Left renal pelvis (tissue), 4 donors: Measurements from ENCODE around the gene MUC22. TPM values are rescaled to one million over a fixed set of nuclear protein-coding genes. Genes with fewer than 3 reads are reported as not detected.
"Not testable (repeated sequence)": the region's sequence is repeated elsewhere in the genome, so short reads cannot be mapped to it uniquely, and the experiment has no call there.

Source experiments
- DNase-seq, 4 donors: peaks; one replicate each; pipeline ENCODE4 v3.0.0-alpha.2; 2013; ENCODE audit warnings: low read depth in 4 of 4, low spot score in 3 of 4
- polyA plus RNA-seq, 4 donors: library from polyadenylated mRNA; unstranded; fragments of 120-200 nt; gene quantifications; one replicate each; pipeline ENCODE4 v1.2.1, GENCODE V29; 2013; ENCODE audit not compliant: insufficient read length in 4 of 4

The MUC22 gene
- not detected for polyA plus RNA-seq

- no peak for DNase-seq
These were observed at the start of gene MUC22 for GRCh38 chr6:31010393-31011060. Gene MUC22, plus strand, starts transcription at chr6:31010474. Its CDS starts 233 bp downstream, at chr6:31010707.

GRCh38 chr6:30960907-30961673 is 49.2 kb upstream of the MUC22 start:
- no peak for DNase-seq

GRCh38 chr6:30962716-30963115 is 47.6 kb upstream of the MUC22 start:
- no peak for DNase-seq

DNA sequence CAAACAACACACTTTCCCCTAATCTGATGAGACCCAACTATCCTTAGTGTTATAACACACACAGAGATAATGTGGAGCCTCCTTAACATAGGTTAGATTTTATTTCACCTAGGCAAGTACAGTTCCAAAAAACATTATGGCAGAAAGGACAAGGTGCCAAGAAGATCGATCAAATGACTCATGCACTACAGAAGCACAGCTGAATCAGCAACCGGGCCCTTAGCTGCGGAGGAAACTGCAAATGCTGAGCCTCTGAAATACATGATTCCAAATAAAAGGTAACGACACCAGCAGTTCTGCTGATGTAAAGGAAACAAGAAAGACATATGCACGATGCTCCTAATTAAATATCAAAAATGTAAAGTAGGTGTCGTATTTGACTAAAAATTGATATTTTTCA is 46.6 kb upstream of the MUC22 start:
- no peak for DNase-seq

DNA sequence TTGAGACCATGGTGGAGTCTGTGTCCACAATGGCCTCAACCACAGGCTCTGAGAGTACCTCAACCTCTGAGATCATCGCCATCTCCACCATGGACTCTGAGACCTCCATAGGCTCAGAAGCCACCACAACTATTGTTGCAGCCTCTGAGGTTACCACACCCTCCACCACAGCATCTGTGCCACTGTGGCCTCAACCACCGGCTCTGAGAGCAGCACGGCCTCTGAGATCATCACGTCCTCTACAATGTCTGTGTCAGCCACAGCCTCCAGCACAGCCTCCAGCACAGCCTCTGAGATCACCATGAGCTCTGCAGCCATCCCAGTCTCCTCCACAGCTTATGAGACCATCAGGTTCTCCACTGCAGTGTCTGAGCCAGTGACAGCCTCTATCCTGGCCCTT is 46.2 kb upstream of the MUC22 start:
- no peak for DNase-seq

GRCh38 chr6:30965140-30965601 is 45.1 kb upstream of the MUC22 start:
- DNase-seq: no peak

DNA sequence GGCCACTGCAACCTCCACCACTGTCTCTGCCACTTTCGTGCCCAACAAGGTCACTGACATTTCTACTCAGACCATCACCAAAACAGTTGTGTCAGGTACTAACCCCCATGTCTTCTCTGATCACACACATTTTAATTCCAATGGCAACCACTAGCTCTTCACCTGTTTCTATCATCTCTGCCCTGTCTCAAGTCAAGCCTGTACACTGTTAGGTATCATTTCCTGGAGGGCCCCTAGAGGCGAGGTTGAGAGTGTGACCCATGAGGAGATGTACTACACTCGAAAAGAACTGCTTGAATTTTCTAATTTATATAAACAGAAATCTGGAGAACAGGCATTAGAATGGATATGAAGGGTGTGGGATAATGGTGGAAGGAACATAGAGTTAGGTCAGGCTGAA is 44.1 kb upstream of the MUC22 start:
- DNase-seq: no peak

DNA sequence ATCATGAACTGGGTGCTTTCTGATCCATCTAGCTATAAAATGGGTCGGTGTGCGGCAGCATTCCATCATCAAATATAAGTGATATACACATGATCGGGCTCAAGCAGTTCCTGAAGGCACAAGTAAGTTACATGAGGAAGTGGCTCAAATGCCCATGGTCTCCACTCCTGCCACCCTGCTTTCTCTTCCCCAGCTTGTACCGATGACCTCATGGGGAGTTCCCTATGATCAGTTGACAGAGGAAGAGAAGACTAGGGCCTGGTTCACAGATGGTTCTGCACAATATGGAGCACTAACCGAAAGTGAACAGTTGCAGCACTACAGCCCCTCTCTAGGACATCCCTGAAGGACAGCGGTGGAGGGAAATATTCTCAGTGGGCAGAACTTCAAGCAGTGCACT is 41.1 kb upstream of the MUC22 start:
- DNase-seq: not testable (repeated sequence)

DNA sequence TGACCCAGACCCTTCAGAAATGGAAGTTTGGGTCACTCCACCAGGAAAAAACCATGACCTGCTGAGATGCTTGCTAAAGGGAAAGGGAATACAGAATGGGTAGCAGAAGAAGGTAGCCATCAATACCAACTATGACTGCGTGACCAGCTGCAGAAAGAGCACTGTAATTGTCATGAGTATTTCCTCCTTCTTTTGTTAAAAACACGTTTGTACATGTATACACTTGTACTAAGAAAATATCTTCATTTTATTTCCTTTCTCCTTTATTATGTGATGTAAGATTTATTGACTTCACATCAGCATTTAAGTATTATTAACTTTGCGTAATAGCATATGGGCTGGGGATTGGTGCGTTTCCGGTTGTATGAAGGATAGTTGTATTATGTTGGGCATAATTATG is 39.3 kb upstream of the MUC22 start:
- no peak for DNase-seq

- DNase-seq: no peak
These were observed 37.5 kb upstream of the MUC22 start for GRCh38 chr6:30972816-30973215.

DNA sequence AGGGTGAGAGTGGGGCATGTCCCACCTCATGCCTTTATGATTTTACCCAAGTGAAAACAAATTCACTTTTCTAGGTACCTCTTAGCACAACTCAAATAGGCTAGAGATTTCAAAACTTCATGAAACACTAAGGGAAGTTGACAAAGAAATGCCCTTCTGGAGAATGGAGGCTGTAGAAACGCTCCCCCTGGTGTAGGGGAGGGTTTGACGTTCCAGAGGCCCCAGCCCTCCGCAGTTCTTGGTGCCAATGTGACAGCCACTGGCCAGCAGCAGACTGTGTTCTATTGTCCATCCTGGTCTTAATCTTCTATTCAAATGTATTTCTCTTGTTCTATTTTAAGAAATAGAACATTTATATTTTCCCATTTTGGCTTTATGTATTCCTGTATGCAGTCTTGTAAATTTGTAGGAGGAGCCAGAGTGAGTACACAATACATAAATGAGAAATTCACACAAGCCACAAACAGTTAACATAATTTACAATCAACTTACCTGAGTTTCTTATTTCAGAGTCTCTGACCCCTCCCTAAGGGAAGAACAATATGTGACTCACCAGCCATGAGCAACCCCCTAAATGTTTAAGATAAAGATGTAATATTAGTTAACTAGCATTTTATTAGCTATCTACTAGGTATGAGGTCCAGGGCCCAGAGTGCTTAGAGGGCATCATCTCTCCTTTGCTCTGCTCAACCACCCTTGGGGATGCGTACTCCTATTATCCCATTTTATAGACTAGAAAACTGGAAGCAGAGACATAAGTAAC is 35.6 kb upstream of the MUC22 start:
- no peak for DNase-seq

- DNase-seq: no peak
These were observed 31.1 kb upstream of the MUC22 start for GRCh38 chr6:30979141-30979540.

- no peak for DNase-seq
These were observed 30.6 kb upstream of the MUC22 start for GRCh38 chr6:30979690-30980089.

DNA sequence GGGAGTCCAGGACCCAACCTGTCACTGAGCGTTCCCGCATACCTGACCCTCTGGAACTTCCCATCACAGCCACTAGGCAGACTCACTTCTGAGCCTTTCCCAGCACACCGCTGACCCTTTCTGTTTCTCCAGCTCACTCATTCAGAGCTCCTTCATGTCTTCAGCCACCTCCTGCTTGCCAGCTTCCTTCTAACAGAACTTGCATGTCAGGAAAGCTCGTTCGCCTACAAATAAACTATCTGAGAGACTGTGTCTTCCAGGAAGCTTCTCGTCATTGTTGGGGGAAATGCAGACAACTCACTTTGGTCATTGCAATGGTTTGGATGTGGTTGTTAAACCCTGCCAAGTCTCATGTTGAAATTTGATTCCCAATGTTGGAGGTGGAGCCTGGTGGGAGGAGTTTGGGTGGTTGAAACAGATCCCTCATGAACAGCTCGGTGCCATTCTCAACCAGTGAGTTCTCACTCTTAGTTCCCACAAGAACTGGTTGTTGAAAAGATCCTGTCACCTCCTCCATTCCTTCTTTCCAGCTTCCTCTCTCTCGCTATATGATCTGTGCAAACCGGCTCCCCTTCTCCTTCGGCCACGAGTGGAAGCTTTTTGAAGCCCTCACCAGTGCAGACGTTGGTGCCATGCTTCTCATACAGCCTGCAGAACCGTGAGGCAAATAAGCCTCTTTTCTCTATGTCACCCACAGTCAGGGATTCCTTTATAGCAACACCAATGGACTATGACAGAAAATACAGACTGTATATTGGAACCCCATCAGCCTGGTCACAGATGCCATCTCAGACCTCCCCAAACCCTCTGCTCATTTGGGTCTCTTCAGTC is 28.1 kb upstream of the MUC22 start:
- peak; percentile 22 to 44 (median 30) for DNase-seq

DNA sequence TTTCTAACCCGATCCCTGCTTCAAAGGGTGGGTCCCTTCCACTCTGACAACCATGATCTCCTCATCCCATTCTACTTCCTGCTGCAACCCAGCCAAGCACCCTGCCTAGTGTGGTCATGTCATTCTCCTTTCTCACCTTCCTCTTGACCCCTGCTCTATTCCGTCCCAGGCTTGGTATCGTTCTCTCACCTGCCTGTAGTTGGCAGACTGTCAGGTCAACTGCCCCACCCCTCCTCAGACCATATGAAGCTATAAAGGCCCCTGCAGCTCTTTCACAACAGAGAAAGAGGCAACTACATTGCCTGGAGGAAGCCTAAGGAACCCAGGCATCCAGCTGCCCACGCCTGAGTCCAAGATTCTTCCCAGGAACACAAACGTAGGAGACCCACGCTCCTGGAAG is 26.8 kb upstream of the MUC22 start, which contains the start of gene MUC21:
Gene MUC21, plus strand, starts transcription at position 280 of the 400 bp plus-strand sequence. CDS start 241 bp downstream, outside the sequence.
- no peak for DNase-seq

DNA sequence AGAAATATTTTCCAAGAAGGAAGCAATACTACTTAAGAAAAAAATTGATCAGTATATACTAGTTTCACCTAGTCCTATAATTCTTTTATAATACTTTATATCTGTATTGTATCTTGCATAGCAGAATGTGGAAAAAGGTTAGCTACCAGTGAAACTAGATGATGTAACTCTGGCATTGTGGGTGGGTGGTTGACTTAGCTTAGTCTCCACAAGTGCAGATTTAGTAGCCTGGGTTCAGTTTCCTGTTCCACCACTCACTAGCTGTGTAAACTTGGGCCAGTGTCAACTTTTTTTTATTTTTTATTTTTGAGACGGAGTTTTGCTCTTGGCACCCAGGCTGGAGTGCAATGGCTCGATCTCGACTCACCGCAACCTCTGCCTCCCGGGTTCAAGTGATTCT is 24.8 kb upstream of the MUC22 start:
- DNase-seq: no peak

GRCh38 chr6:30987304-30987703 is 23.0 kb upstream of the MUC22 start:
- DNase-seq: no peak

DNA sequence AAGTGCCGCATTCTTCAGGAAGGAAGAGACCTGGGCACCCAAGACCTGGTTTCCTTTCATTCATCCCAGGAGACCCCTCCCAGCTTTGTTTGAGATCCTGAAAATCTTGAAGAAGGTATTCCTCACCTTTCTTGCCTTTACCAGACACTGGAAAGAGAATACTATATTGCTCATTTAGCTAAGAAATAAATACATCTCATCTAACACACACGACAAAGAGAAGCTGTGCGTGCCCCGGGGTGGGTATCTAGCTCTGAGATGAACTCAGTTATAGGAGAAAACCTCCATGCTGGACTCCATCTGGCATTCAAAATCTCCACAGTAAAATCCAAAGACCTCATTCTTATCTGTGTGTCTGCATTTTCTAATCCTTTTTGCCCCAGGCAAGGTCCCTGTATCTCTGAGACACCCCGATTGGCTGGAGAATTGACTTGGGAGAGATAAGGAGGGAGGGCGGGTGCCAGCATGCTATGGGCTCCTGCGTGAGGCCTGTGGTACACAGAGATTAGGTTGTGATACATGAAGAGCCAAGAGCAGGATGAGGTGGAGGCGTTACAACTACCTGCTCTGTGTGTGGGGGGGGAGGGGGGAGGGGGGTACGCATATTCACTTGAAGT is 22.0 kb upstream of the MUC22 start:
- DNase-seq: no peak

GRCh38 chr6:30990422-30991086 is 19.7 kb upstream of the MUC22 start:
- no peak for DNase-seq
